Right forelimb (tissue), 1 donor: Measurements from ENCODE around the gene ZNF230.

ENCODE experiments used
- DNase-seq: peaks from one replicate; pipeline ENCODE4 v3.0.0-alpha.2; 2018

The ZNF230 gene

GRCh38 chr19:44002566-44003460, at the start of gene ZNF230:
Gene ZNF230, plus strand, starts transcription at chr19:44002957. Its CDS starts 4,122 bp downstream, at chr19:44007079.
- peak; percentile 91 for DNase-seq

- DNase-seq: no peak
Observed at GRCh38 chr19:43956827-43957226, 45.9 kb upstream of the ZNF230 start.

GRCh38 chr19:43957891-43958290, 44.9 kb upstream of the ZNF230 start:
- DNase-seq: no peak

- no peak for DNase-seq
Observed at GRCh38 chr19:43960411-43960810, 42.3 kb upstream of the ZNF230 start.

GRCh38 chr19:43966079-43966694, 36.6 kb upstream of the ZNF230 start:
- DNase-seq: no peak

GRCh38 chr19:43976732-43977131, 26.0 kb upstream of the ZNF230 start:
- DNase-seq: no peak

- DNase-seq: no peak
Observed at GRCh38 chr19:43983544-43983911, 19.2 kb upstream of the ZNF230 start.

GRCh38 chr19:43983912-43984686, 18.7 kb upstream of the ZNF230 start, which contains the start of gene ZNF155:
Gene ZNF155, plus strand, starts transcription at chr19:43984188. Its CDS starts 4,356 bp downstream, at chr19:43988544.
- DNase-seq: peak; percentile 90

- peak; percentile 57 for DNase-seq
Observed at GRCh38 chr19:43984687-43985000, 18.1 kb upstream of the ZNF230 start.

- DNase-seq: no peak
Observed at GRCh38 chr19:43997631-43998290, 5.0 kb upstream of the ZNF230 start.

- no peak for DNase-seq
Observed at GRCh38 chr19:44002212-44002565, 568 bp upstream of the ZNF230 start.

- no peak for DNase-seq
Observed at GRCh38 chr19:44003461-44004009, 778 bp downstream of the ZNF230 start.

GRCh38 chr19:44005973-44006372, 3.2 kb downstream of the ZNF230 start:
- no peak for DNase-seq

- DNase-seq: no peak
Observed at GRCh38 chr19:44007473-44007872, 4.7 kb downstream of the ZNF230 start.

GRCh38 chr19:44010468-44010867, 7.7 kb downstream of the ZNF230 start:
- DNase-seq: no peak

- no peak for DNase-seq
Observed at GRCh38 chr19:44019498-44019897, 16.7 kb downstream of the ZNF230 start.

GRCh38 chr19:44021221-44021620, 18.5 kb downstream of the ZNF230 start:
- no peak for DNase-seq

GRCh38 chr19:44024900-44025216, 22.1 kb downstream of the ZNF230 start:
- DNase-seq: no peak

GRCh38 chr19:44025217-44025936, 22.6 kb downstream of the ZNF230 start, which contains the start of gene ZNF222:
Gene ZNF222, plus strand, starts transcription at chr19:44025379. Its CDS starts 58 bp downstream, at chr19:44025437.
- DNase-seq: peak; percentile 84

GRCh38 chr19:44026622-44027021, 23.9 kb downstream of the ZNF230 start:
- DNase-seq: no peak

GRCh38 chr19:44032001-44032610, 29.3 kb downstream of the ZNF230 start:
- DNase-seq: no peak

GRCh38 chr19:44042147-44042546, 39.4 kb downstream of the ZNF230 start:
- DNase-seq: no peak
